ENCODE measurements around the gene HAO2. TPM values are rescaled to one million over a fixed set of nuclear protein-coding genes. Genes with fewer than 3 reads are reported as not detected.

HAO2 gene
- total and polyA plus RNA-seq, 10 donors = 0.10 to 0.25 (median 0.12) TPM; not detected in 7

- H3K4me1 ChIP-seq = peaks cover 0 to 12% (median 2%) of the 10 kb centered on the region in 6 donors
- no peaks in the 10 kb centered on the region for H3K9me3 ChIP-seq
- intact Hi-C loops (cut with DNase I; ENCODE audit: low total_unique reads) = no loop called here
- no peak overlapping the region for H3K4me3 ChIP-seq
- 78 to 93% (median 90%) methylated on average over 2 of the region's 2 CpGs for WGBS, 5 donors
- DNase-seq = no peak
- TF ChIP-seq POLR2A (IDR thresholded peaks at IDR 0.05) (no peak), CTCF (IDR thresholded peaks at IDR 0.05 in 8 of 11, conservative IDR thresholded peaks at IDR 0.05 in 3 of 11) (no peak), POLR2AphosphoS5 (IDR thresholded peaks at IDR 0.05) (no peak)
- peaks cover 0 to 16% (median 0%) of the 10 kb centered on the region in 7 donors for H3K27me3 ChIP-seq (replicated peaks in 1 of 7)
- H3K36me3 ChIP-seq = no peaks in the 10 kb centered on the region
- H3K27ac ChIP-seq = no peak overlapping the region
These were observed 2.2 kb downstream of the HAO2 start for GRCh38 chr1:119370748-119371147.

- 74 to 81% (median 78%) methylated on average over 2 of the region's 2 CpGs for WGBS, 5 donors
- Histone ChIP-seq H3K36me3 (no peaks in the 10 kb centered on the region), H3K9me3 (no peaks in the 10 kb centered on the region), H3K27me3 (replicated peaks in 1 of 7) (peaks cover 0 to 16% (median 0%) of the 10 kb centered on the region in 7 donors), H3K4me3 (no peak overlapping the region), H3K4me1 (peaks cover 0 to 12% (median 2%) of the 10 kb centered on the region in 6 donors), H3K27ac (no peak overlapping the region)
- DNase-seq = no peak
- intact Hi-C loops (cut with DNase I; ENCODE audit: low total_unique reads) = no loop called here
- TF ChIP-seq POLR2AphosphoS5 (IDR thresholded peaks at IDR 0.05) (no peak), POLR2A (IDR thresholded peaks at IDR 0.05) (no peak), CTCF (IDR thresholded peaks at IDR 0.05 in 8 of 11, conservative IDR thresholded peaks at IDR 0.05 in 3 of 11) (no peak)
These were observed 3.2 kb downstream of the HAO2 start for GRCh38 chr1:119371815-119372214.

GRCh38 chr1:119372503-119373086 is 4.0 kb downstream of the HAO2 start:
- Histone ChIP-seq H3K4me1 (peaks cover 0 to 12% (median 2%) of the 10 kb centered on the region in 6 donors), H3K4me3 (no peak overlapping the region), H3K27me3 (replicated peaks in 1 of 7) (peaks cover 0 to 11% (median 0%) of the 10 kb centered on the region in 7 donors), H3K27ac (no peak overlapping the region), H3K36me3 (no peaks in the 10 kb centered on the region), H3K9me3 (no peaks in the 10 kb centered on the region)
- intact Hi-C loops (cut with DNase I; ENCODE audit: low total_unique reads) = no loop called here
- TF ChIP-seq CTCF (IDR thresholded peaks at IDR 0.05 in 8 of 11, conservative IDR thresholded peaks at IDR 0.05 in 3 of 11) (peak in 3 of 11 experiments; percentile 11 to 25 (median 20)), POLR2AphosphoS5 (IDR thresholded peaks at IDR 0.05) (no peak)
- DNase-seq = no peak
- WGBS, 5 donors = 24 to 35% (median 29%) methylated on average over 6 of the region's 6 CpGs

- H3K27me3 ChIP-seq (replicated peaks in 1 of 7) = peaks cover 0 to 7% (median 0%) of the 10 kb centered on the region in 7 donors
- peaks cover 0 to 12% (median 2%) of the 10 kb centered on the region in 6 donors for H3K4me1 ChIP-seq
- H3K27ac ChIP-seq = no peak overlapping the region
- intact Hi-C loops (cut with DNase I; ENCODE audit: low total_unique reads) = no loop called here
- no peak for DNase-seq
- H3K9me3 ChIP-seq = peaks cover 0 to 1% (median 0%) of the 10 kb centered on the region in 8 donors
- no peaks in the 10 kb centered on the region for H3K36me3 ChIP-seq
- no peak overlapping the region for H3K4me3 ChIP-seq
- WGBS, 5 donors = 68 to 78% (median 73%) methylated on average over 2 of the region's 2 CpGs
- TF ChIP-seq POLR2AphosphoS5 (IDR thresholded peaks at IDR 0.05) (no peak), POLR2A (IDR thresholded peaks at IDR 0.05) (no peak), CTCF (IDR thresholded peaks at IDR 0.05 in 8 of 11, conservative IDR thresholded peaks at IDR 0.05 in 3 of 11) (no peak)
These were observed 4.9 kb downstream of the HAO2 start for GRCh38 chr1:119373465-119373864.
